GM18507 (cell line): ENCODE results near the gene APOB.
"Not testable (repeated sequence)": the region's sequence is repeated elsewhere in the genome, so short reads cannot be mapped to it uniquely, and the experiment has no call there.

Source experiments
- DNase-seq: peaks from one replicate; pipeline ENCODE4 v3.0.0; 2011; ENCODE audit warnings: low read depth; ENCODE audit not compliant: insufficient read length; ENCODE audit errors: extremely low spot score
- FAIRE-seq: peaks from 2 replicates; lab custom pipeline; 2011; peaks lifted over from hg19 to GRCh38; lab: Jason Lieb, UNC

APOB gene

DNA sequence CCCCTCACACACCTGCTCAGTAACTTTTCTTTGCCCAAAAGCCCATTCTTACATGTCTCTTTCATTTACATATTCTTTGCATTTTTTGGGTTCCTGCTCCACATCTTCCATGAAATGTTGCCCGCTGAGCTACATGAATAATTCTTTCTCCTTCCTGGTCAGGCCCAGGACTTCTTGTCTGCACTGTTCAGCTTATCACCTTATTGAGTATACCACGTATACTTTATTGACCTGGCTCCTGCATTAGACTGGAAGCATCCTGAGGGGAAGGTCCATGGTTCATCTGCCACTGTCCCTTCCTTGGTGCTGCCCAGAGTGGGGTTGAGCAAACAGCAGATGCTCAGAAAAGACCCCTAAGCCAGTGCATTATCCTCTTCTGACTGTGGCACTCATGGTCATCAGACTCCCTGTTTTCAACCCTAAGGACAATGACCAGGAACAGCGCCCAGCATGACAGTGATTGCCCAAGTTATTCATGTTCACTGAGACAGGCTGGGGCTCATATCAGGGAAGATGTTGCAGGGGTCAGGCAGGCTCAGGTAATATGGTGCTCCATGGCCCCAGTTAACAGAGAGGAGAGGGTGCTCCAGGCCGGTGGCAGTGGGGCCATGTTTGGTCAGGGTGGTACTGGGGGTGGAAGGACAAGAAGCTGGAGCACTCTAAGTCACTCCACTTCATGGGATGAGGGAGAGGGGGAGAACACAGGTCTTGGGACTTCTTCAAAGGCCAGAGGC lies 7.7 kb downstream of the APOB start:
- FAIRE-seq (no peak), DNase-seq (no peak)

- DNase-seq (no peak), FAIRE-seq (no peak)
Measured at GRCh38 chr2:21035282-21035973, 8.4 kb downstream of the APOB start.

- DNase-seq, result no peak
- no peak for FAIRE-seq
Measured at GRCh38 chr2:21034972-21035279, 8.9 kb downstream of the APOB start.

DNA sequence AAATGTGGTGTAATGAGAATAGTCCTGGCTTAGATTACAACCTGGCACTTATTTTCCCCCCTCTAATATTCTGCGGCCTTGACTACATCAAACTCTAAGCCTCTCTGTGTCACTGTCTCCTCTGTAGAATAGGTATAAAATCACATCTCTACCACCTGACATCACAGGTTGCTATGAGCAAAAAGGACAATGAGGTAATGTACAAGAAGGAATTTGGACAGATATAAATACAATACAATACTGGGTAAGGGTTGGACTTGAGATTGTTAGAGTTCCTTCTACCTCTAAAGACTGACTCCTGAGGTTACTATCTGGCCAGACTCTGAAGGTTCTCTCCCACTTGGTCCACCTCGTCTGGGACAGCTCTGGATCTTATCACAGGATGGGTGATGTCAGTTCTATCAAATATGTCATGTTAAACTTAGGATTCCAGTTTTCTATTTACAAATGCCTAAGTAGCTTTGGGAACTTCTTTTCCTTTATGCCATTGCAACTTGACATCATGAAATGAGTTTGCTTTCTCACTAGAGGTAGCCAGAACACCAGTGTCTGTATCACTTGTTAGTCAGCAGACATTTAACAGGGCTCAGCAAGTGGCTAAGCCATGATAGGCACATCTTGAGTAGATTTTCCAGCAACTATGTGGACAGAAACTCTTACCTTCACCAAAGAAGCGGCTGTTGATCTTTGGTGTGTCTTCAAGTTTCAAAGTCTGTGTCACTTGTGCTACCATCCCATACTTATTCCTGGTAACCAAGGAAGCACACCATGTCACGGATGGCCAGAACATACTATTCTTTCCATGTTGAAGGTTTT lies 9.5 kb downstream of the APOB start:
- FAIRE-seq (no peak), DNase-seq (no peak)

GRCh38 chr2:21033237-21034155 lies 10.4 kb downstream of the APOB start:
- FAIRE-seq (no peak), DNase-seq (no peak)

- FAIRE-seq, result no peak
- no peak for DNase-seq
Measured at GRCh38 chr2:21032338-21033236, 11.3 kb downstream of the APOB start.

- DNase-seq (no peak), FAIRE-seq (no peak)
Measured at GRCh38 chr2:21030983-21031968, 12.6 kb downstream of the APOB start.

- FAIRE-seq (no peak), DNase-seq (no peak)
Measured at GRCh38 chr2:21029519-21029918, 14.4 kb downstream of the APOB start.

GRCh38 chr2:21028951-21029350 lies 14.9 kb downstream of the APOB start:
- DNase-seq, FAIRE-seq: not testable (repeated sequence)

- no peak for FAIRE-seq
- DNase-seq, result no peak
Measured at GRCh38 chr2:21028021-21028947, 15.6 kb downstream of the APOB start.

DNA sequence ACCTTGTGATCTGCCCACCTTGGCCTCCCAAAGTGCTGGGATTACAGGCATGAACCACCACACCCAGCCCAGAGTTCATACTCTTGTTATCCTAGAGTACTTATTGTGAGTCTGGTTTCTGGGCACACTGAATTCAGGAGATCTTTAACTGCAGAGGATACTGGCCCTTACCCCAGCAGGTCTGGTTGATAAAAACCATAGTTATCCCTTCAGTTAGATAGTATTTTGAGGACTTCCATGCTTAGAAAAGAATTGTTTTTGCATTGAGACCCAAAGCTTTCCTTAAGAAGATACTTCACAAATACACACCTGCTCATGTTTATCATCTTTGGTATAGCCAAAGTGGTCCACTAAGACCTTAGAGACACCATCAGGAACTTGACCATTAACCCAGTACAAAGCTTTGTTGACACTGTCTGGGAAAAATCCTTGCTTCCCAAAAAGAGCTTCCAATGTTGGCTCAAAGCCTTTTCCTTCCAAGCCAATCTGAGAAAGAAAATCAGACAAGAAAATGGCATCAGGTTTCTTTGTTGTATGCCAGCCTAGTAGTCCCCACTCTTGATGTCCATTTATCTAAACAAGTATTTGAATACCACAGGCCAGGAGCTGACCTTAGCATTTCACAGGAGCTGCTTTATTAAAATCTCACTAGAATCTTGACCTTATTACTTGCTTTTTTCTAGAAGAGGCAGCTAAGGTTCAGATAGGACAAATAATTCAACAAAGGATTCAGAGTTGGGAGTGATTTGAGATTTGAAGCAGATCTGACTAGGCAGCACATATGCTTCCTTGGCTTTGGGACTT lies 17.2 kb downstream of the APOB start:
- no peak for FAIRE-seq
- DNase-seq, result no peak

DNA sequence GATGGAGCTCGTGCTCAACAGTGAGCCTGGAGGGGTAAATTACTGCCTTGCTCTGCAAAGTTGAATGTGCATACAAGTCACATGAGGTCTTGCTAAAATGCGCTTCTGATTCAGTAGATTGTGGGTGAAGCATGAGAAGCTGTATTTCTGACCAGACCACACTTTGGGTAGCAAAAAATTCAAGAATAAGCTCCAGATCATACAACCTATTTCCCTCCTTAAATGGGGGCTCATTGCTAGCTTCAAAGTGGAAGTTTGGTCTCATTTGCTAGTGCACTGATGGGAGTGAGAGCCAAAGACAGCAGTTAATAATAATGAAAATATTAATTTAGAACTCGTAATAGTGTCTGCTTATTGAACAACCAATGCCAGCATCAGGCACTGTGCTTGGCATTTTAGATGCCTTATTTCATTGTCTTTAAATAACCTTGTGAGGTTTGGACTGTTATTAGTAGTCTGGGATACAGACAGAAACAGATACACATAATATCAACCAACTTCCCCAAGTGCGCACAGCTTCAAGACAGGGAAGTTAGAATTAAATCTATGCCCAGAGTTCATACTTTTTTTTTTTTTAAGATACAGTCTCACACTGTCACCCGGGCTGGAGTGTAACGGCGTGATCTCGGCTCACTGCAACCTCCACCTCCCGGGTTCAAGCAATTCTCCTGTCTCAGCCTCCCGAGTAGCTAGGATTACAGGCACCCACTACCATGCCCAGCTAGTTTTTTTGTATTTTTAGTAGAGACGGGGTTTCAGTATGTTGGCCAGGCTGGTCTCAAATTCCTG lies 18.0 kb downstream of the APOB start:
- DNase-seq (no peak), FAIRE-seq (no peak)

DNA sequence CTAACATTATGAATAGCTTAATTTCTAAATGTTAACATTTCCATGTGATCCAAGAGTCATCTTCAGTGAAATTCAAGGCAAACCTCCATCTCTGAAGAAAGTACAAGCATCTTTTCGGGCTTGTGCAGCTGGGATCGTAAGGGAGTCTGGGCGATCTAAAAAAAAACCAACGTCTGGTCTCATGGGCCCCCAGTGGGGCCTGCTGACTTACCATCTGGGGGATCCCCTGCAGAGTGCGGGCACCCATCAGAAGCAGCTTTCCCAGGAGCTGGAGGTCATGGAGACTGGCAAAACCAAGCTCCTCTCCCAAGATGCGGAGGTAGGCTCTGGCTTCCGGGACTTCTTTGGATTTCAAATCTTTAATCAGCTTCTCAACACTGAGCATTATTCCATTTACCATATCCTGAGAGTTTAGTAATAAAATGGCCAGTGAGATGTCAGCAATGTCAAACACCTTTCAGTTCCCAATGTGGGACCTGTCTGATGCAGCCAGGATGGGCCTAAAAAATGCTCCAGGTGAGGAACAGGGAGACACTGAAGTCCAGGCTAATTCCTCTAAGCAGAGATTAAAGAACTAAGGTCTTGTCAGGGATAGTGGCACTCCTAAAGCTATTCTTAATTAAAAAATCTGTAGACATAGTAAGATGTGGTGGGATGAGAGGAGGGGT lies 19.0 kb downstream of the APOB start:
- FAIRE-seq (no peak), DNase-seq (no peak)

GRCh38 chr2:21024198-21024597 lies 19.7 kb downstream of the APOB start:
- DNase-seq, result no peak
- no peak for FAIRE-seq
